MCF 10A (cell line): ENCODE results near the gene ADIPOR1. TPM values are rescaled to one million over a fixed set of nuclear protein-coding genes. Genes with fewer than 3 reads are reported as not detected.
"Not testable (repeated sequence)": the region's sequence is repeated elsewhere in the genome, so short reads cannot be mapped to it uniquely, and the experiment has no call there.

Source experiments
- BruUV-seq: library from RNA; stranded (reverse); fragments of 400-500 nt; replicated peaks from 2 replicates; lab custom pipeline; 2021; lab: Mats Ljungman, UMichigan
- CTCF ChIA-PET: fragments of 300-600 bp; sonication (Branson Sonifier 250); formaldehyde crosslinking; extraction: SDS; loops from one replicate; lab custom pipeline; 2021; ENCODE audit warnings: antibody characterized with exemption, inconsistent platforms; lab: Yijun Ruan, JAX
- POLR2A ChIA-PET: fragments of 300-600, 350-650 bp; sonication (Branson Sonifier 250); formaldehyde crosslinking; extraction: SDS; loops from one replicate; lab custom pipeline; 2020; ENCODE audit warnings: antibody characterized with exemption, inconsistent platforms; lab: Yijun Ruan, JAX
- DNase-seq: peaks from one replicate; pipeline ENCODE4 v3.0.0-alpha.2; 2018; ENCODE audit not compliant: unreplicated experiment
- H3K27ac Mint-ChIP-seq: one replicate; pipeline ENCODE4 v1.8.0; 2022; ENCODE audit warnings: mild to moderate bottlenecking, low read depth, mixed read lengths; ENCODE audit not compliant: unreplicated experiment
- H3K27me3 Mint-ChIP-seq: one replicate; pipeline ENCODE4 v1.8.0; 2022; ENCODE audit warnings: mixed read lengths; ENCODE audit not compliant: insufficient read depth, unreplicated experiment
- H3K36me3 Mint-ChIP-seq: one replicate; pipeline ENCODE4 v1.8.0; 2022; ENCODE audit warnings: mild to moderate bottlenecking, moderate library complexity, mixed read lengths; ENCODE audit not compliant: insufficient read depth, unreplicated experiment
- H3K4me1 Mint-ChIP-seq: one replicate; pipeline ENCODE4 v1.8.0; 2022; ENCODE audit warnings: mixed read lengths; ENCODE audit not compliant: insufficient read depth, unreplicated experiment
- H3K4me3 Mint-ChIP-seq: one replicate; pipeline ENCODE4 v1.8.0; 2022; ENCODE audit warnings: mild to moderate bottlenecking, moderate library complexity, mixed read lengths; ENCODE audit not compliant: unreplicated experiment
- H3K9me3 Mint-ChIP-seq: one replicate; pipeline ENCODE4 v1.8.0; 2022; ENCODE audit warnings: mixed read lengths; ENCODE audit not compliant: unreplicated experiment
- intact Hi-C: fragments of 100-400 bp; cut with micrococcal nuclease; formaldehyde crosslinking; loops from 2 replicates; pipeline ENCODE4 v1.14.1; 2022
- total RNA-seq: library from RNA; stranded (reverse); gene quantifications from 2 replicates; pipeline ENCODE4 v1.2.3, GENCODE V29; 2022
- TF ChIP-seq, protein P1 (sequence below): fragments of 200-600 bp; IDR thresholded peaks from one replicate; pipeline ENCODE4 v1.8.0; 2022; ENCODE audit warnings: antibody characterized with exemption, mild to moderate bottlenecking; ENCODE audit not compliant: unreplicated experiment

ADIPOR1 gene
- total RNA-seq, 1 experiment from 2014 or later: 157 TPM

DNA sequence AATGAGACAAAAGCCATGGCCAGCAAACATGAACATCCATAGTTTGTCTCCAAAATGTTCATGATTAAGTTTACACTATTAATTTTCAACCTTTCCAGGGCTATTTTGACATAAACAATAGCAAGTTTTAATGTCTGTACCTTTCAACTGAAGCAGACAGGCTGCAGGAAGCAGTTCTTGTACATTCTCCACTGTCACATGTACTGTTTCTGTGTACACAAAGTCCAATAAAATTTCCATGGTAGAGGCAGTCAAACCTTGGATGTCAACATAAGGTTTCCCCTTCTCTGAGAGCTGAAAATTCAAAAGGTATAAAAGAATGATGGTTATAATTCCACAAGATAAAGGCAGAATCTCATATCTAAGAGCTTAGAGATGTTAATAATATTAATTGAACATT is 38.5 kb downstream of the ADIPOR1 start:
- no peaks in the 10 kb centered on the region for H3K9me3 Mint-ChIP-seq
- TF ChIP-seq, protein P1, sequence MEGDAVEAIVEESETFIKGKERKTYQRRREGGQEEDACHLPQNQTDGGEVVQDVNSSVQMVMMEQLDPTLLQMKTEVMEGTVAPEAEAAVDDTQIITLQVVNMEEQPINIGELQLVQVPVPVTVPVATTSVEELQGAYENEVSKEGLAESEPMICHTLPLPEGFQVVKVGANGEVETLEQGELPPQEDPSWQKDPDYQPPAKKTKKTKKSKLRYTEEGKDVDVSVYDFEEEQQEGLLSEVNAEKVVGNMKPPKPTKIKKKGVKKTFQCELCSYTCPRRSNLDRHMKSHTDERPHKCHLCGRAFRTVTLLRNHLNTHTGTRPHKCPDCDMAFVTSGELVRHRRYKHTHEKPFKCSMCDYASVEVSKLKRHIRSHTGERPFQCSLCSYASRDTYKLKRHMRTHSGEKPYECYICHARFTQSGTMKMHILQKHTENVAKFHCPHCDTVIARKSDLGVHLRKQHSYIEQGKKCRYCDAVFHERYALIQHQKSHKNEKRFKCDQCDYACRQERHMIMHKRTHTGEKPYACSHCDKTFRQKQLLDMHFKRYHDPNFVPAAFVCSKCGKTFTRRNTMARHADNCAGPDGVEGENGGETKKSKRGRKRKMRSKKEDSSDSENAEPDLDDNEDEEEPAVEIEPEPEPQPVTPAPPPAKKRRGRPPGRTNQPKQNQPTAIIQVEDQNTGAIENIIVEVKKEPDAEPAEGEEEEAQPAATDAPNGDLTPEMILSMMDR: no peak
- no peaks in the 10 kb centered on the region for H3K27me3 Mint-ChIP-seq
- CTCF ChIA-PET: interaction anchor here (0.6 to 1.6 kb wide), 2 partner anchors 70 to 80 kb away, joined by 3 to 5 read pairs; no protein-coding TSS in a partner anchor
- H3K4me1 Mint-ChIP-seq: peaks cover 25% of the 10 kb centered on the region
- intact Hi-C loops: no loop called here
- no peak for DNase-seq
- no peak overlapping the region for H3K4me3 Mint-ChIP-seq
- H3K36me3 Mint-ChIP-seq: peaks cover 84% of the 10 kb centered on the region
- POLR2A ChIA-PET: interaction anchor here (0.6 kb wide), 2 partner anchors 12 to 57 kb away, joined by 3 read pairs; no protein-coding TSS in a partner anchor
- no TSS peak for BruUV-seq
- H3K27ac Mint-ChIP-seq: no peak overlapping the region

DNA sequence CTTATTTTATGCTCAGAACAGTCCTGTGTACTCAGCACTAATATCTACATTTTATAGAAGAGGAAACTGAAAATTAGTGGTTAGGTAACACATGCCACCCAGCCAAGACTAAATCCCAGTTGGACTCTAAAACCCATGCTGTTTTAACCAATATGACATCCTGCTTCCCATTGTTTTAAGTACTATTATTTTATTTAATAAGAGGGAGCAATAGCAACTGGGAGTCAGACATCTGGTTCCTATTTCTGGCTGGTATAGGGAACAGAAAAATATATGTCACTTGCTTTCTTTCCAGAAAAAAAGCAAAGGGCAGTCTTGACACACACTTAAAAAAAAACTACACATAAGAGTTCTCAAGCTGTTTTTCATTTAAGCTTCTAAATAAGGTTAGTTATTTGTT is 43.0 kb downstream of the ADIPOR1 start:
- TF ChIP-seq, protein P1: no peak
- no peaks in the 10 kb centered on the region for H3K9me3 Mint-ChIP-seq
- intact Hi-C loops: no loop called here
- no peak for DNase-seq
- H3K27ac Mint-ChIP-seq: no peak overlapping the region
- no peaks in the 10 kb centered on the region for H3K27me3 Mint-ChIP-seq
- no TSS peak for BruUV-seq
- H3K36me3 Mint-ChIP-seq: peaks cover 94% of the 10 kb centered on the region
- CTCF ChIA-PET: no interaction called here
- no peaks in the 10 kb centered on the region for H3K4me1 Mint-ChIP-seq
- POLR2A ChIA-PET: interaction anchor here (1.0 to 1.9 kb wide), 4 partner anchors 9 to 54 kb away, joined by 3 to 8 read pairs (median 5); no protein-coding TSS in a partner anchor
- H3K4me3 Mint-ChIP-seq: no peak overlapping the region

GRCh38 chr1:202912476-202912875 is 45.6 kb downstream of the ADIPOR1 start:
- H3K4me1 Mint-ChIP-seq, DNase-seq, BruUV-seq, H3K27me3 Mint-ChIP-seq, intact Hi-C loops, H3K27ac Mint-ChIP-seq, H3K4me3 Mint-ChIP-seq, H3K9me3 Mint-ChIP-seq: not testable (repeated sequence)
- H3K36me3 Mint-ChIP-seq: peaks cover 97% of the 10 kb centered on the region
- ChIA-PET CTCF (interaction anchor here (0.6 kb wide), 1 partner anchor 293 kb away, joined by 3 read pairs; no protein-coding TSS in a partner anchor), POLR2A (interaction anchor here (0.6 to 1.5 kb wide), 3 partner anchors 13 to 96 kb away, joined by 3 read pairs; no protein-coding TSS in a partner anchor)

GRCh38 chr1:202909494-202909893 is 48.6 kb downstream of the ADIPOR1 start:
- TF ChIP-seq, protein P1: no peak
- POLR2A ChIA-PET: interaction anchor here (0.6 to 1.9 kb wide), 6 partner anchors 12 to 99 kb away, joined by 3 to 6 read pairs (median 4); partner anchors contain the start of genes PCAT6, RABIF and TMEM183A
- Mint-ChIP-seq H3K9me3 (no peaks in the 10 kb centered on the region), H3K36me3 (peaks cover 99% of the 10 kb centered on the region), H3K4me3 (no peak overlapping the region), H3K4me1 (no peaks in the 10 kb centered on the region), H3K27ac (no peak overlapping the region), H3K27me3 (no peaks in the 10 kb centered on the region)
- CTCF ChIA-PET: interaction anchor here (1.1 to 1.2 kb wide), 2 partner anchors 14 to 19 kb away, joined by 3 read pairs; no protein-coding TSS in a partner anchor
- TSS peak; percentile 15 for BruUV-seq
- intact Hi-C loops: no loop called here
- DNase-seq: no peak
